GM12865 (cell line): ENCODE measurements around the gene TM4SF18.

Source experiments
- DNase-seq: peaks from one replicate; pipeline ENCODE4 v3.0.0; 2010; ENCODE audit warnings: low read depth
- H3K4me3 ChIP-seq: 2 replicates; pipeline ENCODE4 v1.5.1; 2011; ENCODE audit warnings: mild to moderate bottlenecking, low read depth, low read length, control low read depth
- TF ChIP-seq, protein P1 (sequence below): IDR thresholded peaks from 2 replicates; pipeline ENCODE4 v1.5.1; 2011; ENCODE audit warnings: low read length, control low read depth, low read depth, inconsistent platforms; ENCODE audit not compliant: insufficient read depth; ENCODE audit errors: missing control alignments

The TM4SF18 gene

DNA sequence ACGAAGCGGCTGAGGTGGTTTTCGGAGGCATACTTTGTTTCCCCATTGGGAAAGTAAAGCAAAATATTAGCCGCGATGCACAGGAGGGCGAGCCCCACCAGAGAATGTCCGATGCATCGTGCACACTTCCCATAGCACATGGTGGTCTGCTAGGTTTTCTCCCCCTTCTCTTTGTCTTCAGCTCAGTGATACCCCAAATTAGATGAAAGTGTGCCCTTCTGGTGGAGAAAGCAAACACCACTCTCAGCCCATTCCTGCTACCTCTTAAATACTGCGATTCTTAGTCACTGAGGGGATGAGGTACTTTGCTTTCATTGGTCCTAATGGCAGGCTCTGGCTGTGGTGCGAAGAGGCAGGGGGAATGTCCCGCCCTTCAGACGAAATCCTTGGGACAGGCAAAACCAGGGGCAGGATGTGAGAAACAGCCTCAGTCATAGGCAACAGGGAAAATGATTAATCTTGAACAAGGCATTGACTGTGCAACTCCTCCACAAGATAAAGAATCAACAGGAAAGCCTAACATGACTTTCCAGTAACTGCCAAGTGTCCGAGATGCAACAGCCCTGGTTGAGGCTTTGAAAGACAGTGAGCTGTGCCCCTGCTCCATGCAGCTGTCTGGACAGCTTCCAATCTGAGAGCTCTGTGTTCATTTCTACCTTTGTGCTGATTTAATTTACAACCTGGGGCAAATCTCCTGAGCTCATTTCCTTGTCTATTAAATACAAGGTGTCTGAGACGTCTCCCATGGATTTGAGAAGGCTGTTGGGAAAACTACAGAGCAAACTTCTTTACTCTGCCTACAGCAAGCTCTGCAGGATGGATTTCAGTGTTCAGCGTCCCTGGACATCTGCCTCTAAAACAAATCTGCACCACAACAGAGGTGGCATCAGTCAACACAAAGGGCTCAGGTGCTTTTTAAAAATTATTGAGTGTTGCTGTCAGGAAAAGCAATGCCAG is 44.2 kb upstream of the TM4SF18 start, which contains the start of gene TM4SF1:
TM4SF1 (minus strand) TSS at position 242 of the 957 bp plus-strand sequence; CDS start at position 140, 102 bp downstream.
- TF ChIP-seq, protein P1, sequence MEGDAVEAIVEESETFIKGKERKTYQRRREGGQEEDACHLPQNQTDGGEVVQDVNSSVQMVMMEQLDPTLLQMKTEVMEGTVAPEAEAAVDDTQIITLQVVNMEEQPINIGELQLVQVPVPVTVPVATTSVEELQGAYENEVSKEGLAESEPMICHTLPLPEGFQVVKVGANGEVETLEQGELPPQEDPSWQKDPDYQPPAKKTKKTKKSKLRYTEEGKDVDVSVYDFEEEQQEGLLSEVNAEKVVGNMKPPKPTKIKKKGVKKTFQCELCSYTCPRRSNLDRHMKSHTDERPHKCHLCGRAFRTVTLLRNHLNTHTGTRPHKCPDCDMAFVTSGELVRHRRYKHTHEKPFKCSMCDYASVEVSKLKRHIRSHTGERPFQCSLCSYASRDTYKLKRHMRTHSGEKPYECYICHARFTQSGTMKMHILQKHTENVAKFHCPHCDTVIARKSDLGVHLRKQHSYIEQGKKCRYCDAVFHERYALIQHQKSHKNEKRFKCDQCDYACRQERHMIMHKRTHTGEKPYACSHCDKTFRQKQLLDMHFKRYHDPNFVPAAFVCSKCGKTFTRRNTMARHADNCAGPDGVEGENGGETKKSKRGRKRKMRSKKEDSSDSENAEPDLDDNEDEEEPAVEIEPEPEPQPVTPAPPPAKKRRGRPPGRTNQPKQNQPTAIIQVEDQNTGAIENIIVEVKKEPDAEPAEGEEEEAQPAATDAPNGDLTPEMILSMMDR = no peak
- no peak within 1 kb of the TSS for H3K4me3 ChIP-seq
- no peak for DNase-seq

GRCh38 chr3:149376718-149377407 is 43.4 kb upstream of the TM4SF18 start:
- TF ChIP-seq, protein P1 = no peak
- DNase-seq = no peak
- H3K4me3 ChIP-seq = no peak overlapping the region

- TF ChIP-seq, protein P1 = no peak
- DNase-seq = no peak
- H3K4me3 ChIP-seq = no peak overlapping the region
Observed at GRCh38 chr3:149375501-149376196, 42.2 kb upstream of the TM4SF18 start.

GRCh38 chr3:149374793-149375500 is 41.5 kb upstream of the TM4SF18 start:
- DNase-seq = no peak
- no peak overlapping the region for H3K4me3 ChIP-seq
- TF ChIP-seq, protein P1 = no peak

DNA sequence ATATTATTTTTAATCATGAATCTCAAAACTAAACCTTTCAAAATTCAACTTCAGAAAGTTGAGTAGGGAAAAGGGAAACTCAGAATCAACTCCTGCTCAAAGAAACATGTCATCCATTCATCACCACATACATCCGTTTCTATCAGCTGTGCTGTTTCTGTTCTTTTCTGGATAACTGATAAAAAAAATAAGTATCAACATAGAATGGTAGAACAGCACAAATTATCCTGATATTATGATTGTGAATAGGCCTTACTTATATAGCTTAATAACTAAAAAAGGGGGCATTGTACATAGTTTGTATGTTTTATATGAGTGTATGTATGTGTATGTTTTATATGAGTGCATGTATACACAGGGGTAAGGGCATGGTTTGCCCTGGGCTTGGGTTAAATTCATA is 41.0 kb upstream of the TM4SF18 start:
- TF ChIP-seq, protein P1 = no peak
- H3K4me3 ChIP-seq = no peak overlapping the region
- DNase-seq = no peak
